HepG2 (cell line): Measurements from ENCODE around the gene TRIM28. TPM values are rescaled to one million over a fixed set of nuclear protein-coding genes. Genes with fewer than 3 reads are reported as not detected.
A peak's percentile ranks its signal among the peaks of the same experiment; 100 is the strongest.

Source experiments
- CREM ChIP-seq, 2 experiments: sonication (generic) in 1 of 2; formaldehyde crosslinking in 1 of 2; IDR thresholded peaks; 2 replicates each; pipeline versions ENCODE4 v1.4.0 to v1.6.1; 2016 to 2020; ENCODE audit warnings: antibody characterized with exemption in 1 of 2, mild to moderate bottlenecking in 1 of 2, missing genetic modification reagents in 1 of 2
- EHMT2 ChIP-seq: fragments of 200-600 bp; sonication (generic); IDR thresholded peaks from 2 replicates; pipeline ENCODE4 v1.7.0; 2017; ENCODE audit warnings: antibody characterized with exemption, low read depth, low read length, borderline replicate concordance
- FLYWCH1 ChIP-seq: sonication (generic); formaldehyde crosslinking; IDR thresholded peaks from 2 replicates; pipeline ENCODE4 v1.8.1; 2023; ENCODE audit warnings: mild to moderate bottlenecking, missing genetic modification reagents
- KDM4B ChIP-seq: sonication (generic); formaldehyde crosslinking; IDR thresholded peaks from 2 replicates; pipeline ENCODE4 v1.4.0; 2020; ENCODE audit warnings: missing genetic modification reagents
- LCORL ChIP-seq, 2 experiments: fragments of 450-650 bp in 1 of 2; sonication (generic) in 1 of 2; formaldehyde crosslinking in 1 of 2; IDR thresholded peaks; 2 replicates each; pipeline versions ENCODE4 v1.5.0 to v1.6.1; 2017 to 2020; ENCODE audit warnings: antibody characterized with exemption in 1 of 2, missing genetic modification reagents in 1 of 2
- MIXL1 ChIP-seq: IDR thresholded peaks from 2 replicates; pipeline ENCODE4 v1.6.1; 2016
- MYC ChIP-seq: sonication (generic); formaldehyde crosslinking; IDR thresholded peaks from 2 replicates; pipeline ENCODE4 v1.9.0; 2021; ENCODE audit warnings: missing genetic modification reagents, borderline replicate concordance
- NFE2L2 ChIP-seq: fragments of 150-350 bp; IDR thresholded peaks from 2 replicates; pipeline ENCODE4 v1.6.1; 2014; ENCODE audit warnings: low read length
- SRY ChIP-seq: sonication (generic); formaldehyde crosslinking; IDR thresholded peaks from 2 replicates; pipeline ENCODE4 v1.8.0; 2022; ENCODE audit warnings: mild to moderate bottlenecking, missing genetic modification reagents
- SUZ12 ChIP-seq: fragments of 150-350 bp; IDR thresholded peaks from 2 replicates; pipeline ENCODE4 v1.6.1; 2014; ENCODE audit warnings: low read depth, low read length
- TEF ChIP-seq: sonication (generic); formaldehyde crosslinking; IDR thresholded peaks from 2 replicates; pipeline ENCODE4 v1.5.0; 2020; ENCODE audit warnings: missing genetic modification reagents
- THAP9 ChIP-seq: sonication (generic); formaldehyde crosslinking; IDR thresholded peaks from 2 replicates; pipeline ENCODE4; 2020; ENCODE audit warnings: missing genetic modification reagents, mild to moderate bottlenecking, borderline replicate concordance
- TOPORS ChIP-seq: sonication (generic); formaldehyde crosslinking; IDR thresholded peaks from 2 replicates; pipeline ENCODE4 v1.8.0; 2023; ENCODE audit warnings: mild to moderate bottlenecking, missing genetic modification reagents
- YY1 ChIP-seq: IDR thresholded peaks from 2 replicates; pipeline ENCODE4 v1.6.1; 2011; ENCODE audit warnings: low read length, low read depth, moderate library complexity, mild to moderate bottlenecking; ENCODE audit not compliant: insufficient read depth, insufficient replicate concordance
- ZBTB49 ChIP-seq: sonication (generic); formaldehyde crosslinking; IDR thresholded peaks from 2 replicates; pipeline ENCODE4 v1.4.0; 2020; ENCODE audit warnings: missing genetic modification reagents, borderline replicate concordance
- ZNF10 ChIP-seq: sonication (generic); formaldehyde crosslinking; IDR thresholded peaks from 2 replicates; pipeline ENCODE4 v1.4.0; 2020; ENCODE audit warnings: mild to moderate bottlenecking, low read depth, missing genetic modification reagents, borderline replicate concordance
- ZNF350 ChIP-seq: sonication (generic); formaldehyde crosslinking; IDR thresholded peaks from 2 replicates; pipeline ENCODE4 v1.4.0; 2020; ENCODE audit warnings: mild to moderate bottlenecking, low read depth, missing genetic modification reagents, borderline replicate concordance
- ZNF460 ChIP-seq: sonication (generic); formaldehyde crosslinking; IDR thresholded peaks from 2 replicates; pipeline ENCODE4 v1.5.1; 2020; ENCODE audit warnings: missing genetic modification reagents, mild to moderate bottlenecking, borderline replicate concordance
- ZNF678 ChIP-seq: sonication (generic); formaldehyde crosslinking; IDR thresholded peaks from 2 replicates; pipeline ENCODE4 v1.4.0; 2020; ENCODE audit warnings: mild to moderate bottlenecking, missing genetic modification reagents
- ZNF7 ChIP-seq: IDR thresholded peaks from 2 replicates; pipeline ENCODE4 v1.6.1; 2016; ENCODE audit warnings: missing biosample characterization, missing genetic modification reagents
- ZNF788 ChIP-seq: sonication (generic); formaldehyde crosslinking; IDR thresholded peaks from 2 replicates; pipeline ENCODE4 v1.5.0; 2020; ENCODE audit warnings: mild to moderate bottlenecking, missing genetic modification reagents, borderline replicate concordance
- ZNF83 ChIP-seq: sonication (generic); formaldehyde crosslinking; IDR thresholded peaks from 2 replicates; pipeline ENCODE4 v1.4.0; 2020; ENCODE audit warnings: missing genetic modification reagents, mild to moderate bottlenecking, borderline replicate concordance
- ZSCAN9 ChIP-seq: IDR thresholded peaks from 2 replicates; pipeline ENCODE4 v1.6.1; 2016; ENCODE audit warnings: borderline replicate concordance
- polyA plus RNA-seq, 8 experiments: library from polyadenylated mRNA; depleted of rRNA in 3 of 8; stranded (reverse) in 7 of 8; unstranded in 1 of 8; fragments of >200 nt; fragmentation: Illumina TruSeq in 4 of 8; extraction: Trizol in 4 of 8; gene quantifications; 2 replicates each; pipeline versions ENCODE4 v1.2.1 to v1.2.3, GENCODE V29; 2011 to 2016; ENCODE audit warnings: low read depth in 4 of 8, missing spikeins in 1 of 8, mixed read lengths in 1 of 8; ENCODE audit not compliant: insufficient read depth in 1 of 8
- total RNA-seq, 5 experiments: library from RNA; depleted of rRNA; stranded (reverse); fragments of >200 nt; fragmentation: Illumina TruSeq; extraction: Trizol; gene quantifications; 2 replicates each; pipeline ENCODE4 v1.2.3, GENCODE V29; 2016; ENCODE audit warnings: low read depth in 1 of 5

The TRIM28 gene
- total and polyA plus RNA-seq, 2 of the 13 experiments (the other 11 are each of a cell fraction or from before 2014, with no cell fraction given): 361 to 439 TPM

- TF ChIP-seq ZBTB49 (CRISPR knock-in tag) (peak; percentile 51; the same call in 1 of the 2 replicates), SRY (CRISPR knock-in tag) (peak; percentile 94), CREM (IDR thresholded peaks at IDR 0.05) (peak; percentile 92), CREM (CRISPR knock-in tag; IDR thresholded peaks at IDR 0.05) (peak; percentile 51; the same call in 1 of the 2 replicates), ZNF10 (CRISPR knock-in tag) (no peak), ZNF350 (CRISPR knock-in tag) (peak; percentile 99), KDM4B (CRISPR knock-in tag) (peak; percentile 91; the same call in 1 of the 2 replicates), ZNF7 (CRISPR knock-in tag) (0 out of 2 replicates have a peak, but pooled peaks have one; percentile 16), FLYWCH1 (CRISPR knock-in tag) (no peak), THAP9 (CRISPR knock-in tag) (peak; percentile 98), ZNF83 (CRISPR knock-in tag) (peak; percentile 87), EHMT2 (no peak; the same call in 1 of the 2 replicates), ZNF460 (peak; percentile 78; the same call in 1 of the 2 replicates), NFE2L2 (no peak), MIXL1 (CRISPR knock-in tag) (peak; percentile 92), YY1 (peak; percentile 91), LCORL (IDR thresholded peaks at IDR 0.05) (no peak), LCORL (CRISPR knock-in tag; IDR thresholded peaks at IDR 0.05) (peak; percentile 91), MYC (CRISPR knock-in tag) (peak; percentile 93), TEF (CRISPR knock-in tag) (0 out of 2 replicates have a peak, but pooled peaks have one; percentile 53), ZSCAN9 (CRISPR knock-in tag) (peak; percentile 91), SUZ12 (no peak), ZNF788 (CRISPR knock-in tag) (peak; percentile 99), ZNF678 (CRISPR knock-in tag) (0 out of 2 replicates have a peak, but pooled peaks have one; percentile 55), TOPORS (CRISPR knock-in tag) (peak; percentile 46; the same call in 1 of the 2 replicates)
Observed at GRCh38 chr19:58519355-58520256, 24.3 kb upstream of the TRIM28 start, which contains the start of gene ZBTB45 (continued).
